Heart left ventricle (tissue), 16 donors: ENCODE data around the gene MINDY4. TPM values are rescaled to one million over a fixed set of nuclear protein-coding genes. Genes with fewer than 3 reads are reported as not detected.
A peak's percentile ranks its signal among the peaks of the same experiment; 100 is the strongest.

Experiments
- ATAC-seq, 4 donors: fragments of 200-7000 bp; cut with Tn5 transposase; one replicate each; pipeline ENCODE4 v1.9.1; 2020 to 2022; ENCODE audit warnings: moderate library complexity in 4 of 4, mild to moderate bottlenecking in 3 of 4, moderate number of reproducible peaks in 1 of 4
- DNase-seq, 5 donors: peaks; one replicate each; pipeline ENCODE4 v3.0.0-alpha.2; 2020
- H3K27ac ChIP-seq, 12 donors: fragments of 200-600 bp; sonication (generic) in 4 of 12; one replicate each; pipeline versions ENCODE4 v1.5.0 to v1.8.0; 2016 to 2022; ENCODE audit warnings: mild to moderate bottlenecking in 2 of 12
- H3K27me3 ChIP-seq, 9 donors: fragments of 200-600 bp; sonication (generic) in 2 of 9; one replicate each; pipeline versions ENCODE4 v1.5.1 to v1.8.0; 2016 to 2022; ENCODE audit warnings: mild to moderate bottlenecking in 3 of 9
- H3K36me3 ChIP-seq, 9 donors: fragments of 200-600 bp; sonication (generic) in 2 of 9; one replicate each; pipeline versions ENCODE4 v1.5.0 to v1.8.0; 2018 to 2022; ENCODE audit warnings: mild to moderate bottlenecking in 2 of 9
- H3K4me1 ChIP-seq, 12 donors: fragments of 200-600 bp; sonication (generic) in 4 of 12; one replicate each; pipeline versions ENCODE4 v1.5.0 to v1.8.0; 2016 to 2022; ENCODE audit warnings: mild to moderate bottlenecking in 3 of 12
- H3K4me3 ChIP-seq, 12 donors: fragments of 200-600 bp; sonication (generic) in 4 of 12; one replicate each; pipeline versions ENCODE4 v1.5.0 to v1.8.0; 2017 to 2022; ENCODE audit warnings: mild to moderate bottlenecking in 9 of 12, moderate library complexity in 4 of 12
- H3K9me3 ChIP-seq, 12 donors: fragments of 200-600 bp; sonication (generic) in 4 of 12; one replicate each; pipeline versions ENCODE4 v1.5.0 to v1.8.0; 2016 to 2022; ENCODE audit warnings: mild to moderate bottlenecking in 1 of 12
- CTCF ChIP-seq, 12 donors: fragments of 200-600 bp; sonication (generic) in 4 of 12; IDR thresholded peaks; one replicate each; pipeline versions ENCODE4 v1.5.0 to v1.8.0; 2018 to 2022; ENCODE audit warnings: antibody characterized with exemption in 12 of 12, mild to moderate bottlenecking in 5 of 12
- POLR2A ChIP-seq, 2 donors: fragments of 450-650 bp; IDR thresholded peaks; one replicate each; pipeline ENCODE4 v1.6.1; 2017; ENCODE audit warnings: antibody characterized with exemption in 2 of 2, mild to moderate bottlenecking in 2 of 2, moderate library complexity in 2 of 2
- WGBS, 4 donors: extraction: QIAGEN DNeasy Blood & Tissue Kit in 2 of 4; methylation state at CpG; one replicate each; pipeline versions ENCODE4 v1.1.5 to v1.1.7; 2013 to 2018; 5-methylcytosine and 5-hydroxymethylcytosine counted together
- intact Hi-C, 10 donors: fragments of 100-400 bp; cut with DNase I; formaldehyde crosslinking; loops; one replicate each; pipeline versions ENCODE4 v1.11.1 to v1.14.2; 2022
- polyA plus RNA-seq, 2 donors: library from polyadenylated mRNA; stranded (reverse); fragments of 200-250 nt; gene quantifications; one replicate each; pipeline ENCODE4 v1.2.3, GENCODE V29; 2013
- total RNA-seq, 9 donors: library from RNA; depleted of rRNA in 2 of 9; stranded (reverse); fragments of >200 nt in 2 of 9; fragmentation: NEBNext Ultra II Directional in 3 of 9; extraction: Animal tissue kit (Norgen Biotek cat#: 25700) in 3 of 9; gene quantifications; one replicate each; pipeline versions ENCODE4 v1.1.0 to v1.2.4, GENCODE V29; 2016 to 2023
- donor health status: ischemic (EF 13 %, LVEDD 7.1; RV severe dilation, severe dysfunction).
- donor health status: healthy with polysubstance abuse.
- donor health status: DM: no; HTN: yes; CAD: no.
- donor health status: DM: no; HTN: no; CAD: no.
- donor health status: ischemic (EF 25% LVEDD 6.9; RV normal size, moderate dysfunction).
- donor health status: ischemic (EF 25% LVEDD 5.7; RV mildly dilated, moderate dysfunction).
- donor health status: healthy.
- donor health status: DM: yes; HTN: yes; CAD: no.
- donor health status: ischemic (EF 35%, LVEDD 5.7; RV mildly dilated, moderate dysfunction).
- donor health status: nonischemic (EF 11% LVEDD 7.7; RV severe dilation, severe dysfunction).
- donor health status: DM: yes; HTN: yes; CAD: no.
- donor health status: PGD.
- donor health status: ischemic (EF 29% LVEDD 5.4; RV normal size, mild dysfunction).
- donor health status: nonischemic (EF 23%, LVEDD 6.1; RV moderate dilation, normal function).

MINDY4 gene
- total and polyA plus RNA-seq, 11 donors = 1.3 to 6.0 (median 2.9) TPM

- H3K27ac ChIP-seq = no peak overlapping the region
- 45 to 61% (median 54%) methylated on average over 8 to 10 of the region's 10 CpGs for WGBS, 4 donors
- H3K4me1 ChIP-seq = peaks cover 0 to 17% (median 7%) of the 10 kb centered on the region in 12 donors
- H3K36me3 ChIP-seq = peaks cover 0 to 50% (median 15%) of the 10 kb centered on the region in 9 donors
- intact Hi-C loops = loop anchor here in 6 of 10 donors (2.0 to 5.0 kb wide), 2 partner anchors 46 to 49 kb away; no protein-coding TSS in a partner anchor
- no peaks in the 10 kb centered on the region for H3K27me3 ChIP-seq
- no peaks in the 10 kb centered on the region for H3K9me3 ChIP-seq
- DNase-seq = no peak
- TF ChIP-seq POLR2A (IDR thresholded peaks at IDR 0.05) = no peak
- TF ChIP-seq CTCF (IDR thresholded peaks at IDR 0.05) = peak in 11 of 12 donors; percentile 15 to 44 (median 31)
- ATAC-seq = peak in 1 of 4 donors; percentile 42
- no peak overlapping the region for H3K4me3 ChIP-seq
These were observed 19.9 kb downstream of the MINDY4 start for GRCh38 chr7:30791114-30791513.

- Histone ChIP-seq H3K4me1 (peaks cover 0 to 48% (median 29%) of the 10 kb centered on the region in 12 donors), H3K36me3 (peaks cover 0 to 31% (median 14%) of the 10 kb centered on the region in 9 donors), H3K27me3 (no peaks in the 10 kb centered on the region), H3K4me3 (no peak overlapping the region), H3K27ac (peak overlapping the region in 7 of 12 donors; percentile 44 to 76 (median 56)), H3K9me3 (no peaks in the 10 kb centered on the region)
- 42 to 75% (median 69%) methylated on average over 1 to 2 of the region's 2 CpGs for WGBS, 4 donors
- no peak for ATAC-seq
- intact Hi-C loops = loop anchor here in 3 of 10 donors (5.0 kb wide), 2 partner anchors 53 to 327 kb away; no protein-coding TSS in a partner anchor
- no peak for DNase-seq
- TF ChIP-seq POLR2A (IDR thresholded peaks at IDR 0.05) (no peak), CTCF (IDR thresholded peaks at IDR 0.05) (no peak)
These were observed 24.1 kb downstream of the MINDY4 start for GRCh38 chr7:30795161-30795948.

- H3K9me3 ChIP-seq = no peaks in the 10 kb centered on the region
- no peaks in the 10 kb centered on the region for H3K27me3 ChIP-seq
- TF ChIP-seq POLR2A (IDR thresholded peaks at IDR 0.05) = no peak
- TF ChIP-seq CTCF (IDR thresholded peaks at IDR 0.05) = no peak
- 38 to 53% (median 42%) methylated on average over 1 of the region's 1 CpG for WGBS, 4 donors
- H3K4me1 ChIP-seq = peaks cover 0 to 56% (median 36%) of the 10 kb centered on the region in 12 donors
- ATAC-seq (peak in 2 of 4 donors; percentile 28 to 31), DNase-seq (no peak)
- peak overlapping the region in 10 of 12 donors; percentile 25 to 76 (median 52) for H3K27ac ChIP-seq
- intact Hi-C loops = loop anchor here in 3 of 10 donors (5.0 kb wide), 2 partner anchors 54 to 326 kb away; no protein-coding TSS in a partner anchor
- no peak overlapping the region for H3K4me3 ChIP-seq
- H3K36me3 ChIP-seq = peaks cover 0 to 29% (median 13%) of the 10 kb centered on the region in 9 donors
These were observed 25.1 kb downstream of the MINDY4 start for GRCh38 chr7:30796105-30796869.
